Uterus (tissue), 2 donors: ENCODE results near the gene SLC25A31.

Source experiments
- CTCF ChIP-seq, 4 experiments: fragments of 200-600 bp in 2 of 4; fragments of 450-650 bp in 2 of 4; sonication (generic) in 2 of 4; IDR thresholded peaks; one replicate each; pipeline ENCODE4 v1.5.1; 2016 to 2019; ENCODE audit warnings: antibody characterized with exemption in 4 of 4, mild to moderate bottlenecking in 2 of 4, moderate library complexity in 1 of 4
- POLR2A ChIP-seq, 2 donors: fragments of 450-650 bp; IDR thresholded peaks; one replicate each; pipeline ENCODE4 v1.6.1; 2016; ENCODE audit warnings: antibody characterized with exemption in 2 of 2, mild to moderate bottlenecking in 1 of 2, moderate library complexity in 1 of 2

GRCh38 chr4:127731406-127731805 lies 1.2 kb downstream of the SLC25A31 start:
- no peak for TF ChIP-seq CTCF (IDR thresholded peaks at IDR 0.05)
- no peak for TF ChIP-seq POLR2A (IDR thresholded peaks at IDR 0.05)
